ENCODE results near the gene TSKS.

DNA sequence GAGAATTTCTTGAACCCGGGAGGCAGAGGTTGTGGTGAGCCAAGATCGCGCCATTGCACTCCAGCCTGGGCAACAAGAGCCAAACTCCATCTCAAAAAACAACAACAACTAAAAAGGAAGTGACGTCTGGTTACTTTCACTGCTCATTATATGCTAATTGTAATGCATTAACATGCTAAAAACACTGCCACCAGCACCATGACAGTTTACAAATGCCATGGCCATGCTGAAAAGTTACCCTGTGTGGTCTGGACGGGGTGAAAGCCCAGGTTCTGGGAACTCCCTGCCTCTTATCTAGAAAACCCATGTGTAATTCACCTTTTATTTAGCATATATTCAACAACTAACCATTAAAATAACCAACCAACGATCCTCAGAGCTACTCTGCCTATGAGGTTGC, 44.1 kb downstream of the TSKS start:
- TF ChIP-seq EZH2 (IDR thresholded peaks at IDR 0.05; ENCODE audit: insufficient read depth, poor library complexity, severe bottlenecking) (no peak), EZH2phosphoT487 (IDR thresholded peaks at IDR 0.05; ENCODE audit: insufficient read depth, low read depth) (no peak)

Measured in GM23248 (cell line).